GM12873 (cell line): ENCODE results near the gene DUSP7.

Source experiments
- CTCF ChIP-seq: IDR thresholded peaks from 2 replicates; pipeline ENCODE4 v1.5.1; 2012; ENCODE audit warnings: low read depth, mild to moderate bottlenecking, moderate library complexity, low read length, control low read depth; ENCODE audit not compliant: insufficient read depth; ENCODE audit errors: missing control alignments

The DUSP7 gene

GRCh38 chr3:52006017-52006819, 50.2 kb downstream of the DUSP7 start:
- TF ChIP-seq CTCF, result no peak

GRCh38 chr3:52005571-52005986, 50.8 kb downstream of the DUSP7 start:
- no peak for TF ChIP-seq CTCF

- TF ChIP-seq CTCF, result no peak
Observed at GRCh38 chr3:52004906-52005395, 51.4 kb downstream of the DUSP7 start.

- peak; percentile 65 for TF ChIP-seq CTCF
Observed at GRCh38 chr3:52004163-52004787, 52.1 kb downstream of the DUSP7 start.

GRCh38 chr3:52002748-52003147, 53.6 kb downstream of the DUSP7 start:
- no peak for TF ChIP-seq CTCF

- TF ChIP-seq CTCF, result peak; percentile 96
Observed at GRCh38 chr3:52001443-52001974, 54.9 kb downstream of the DUSP7 start.

- no peak for TF ChIP-seq CTCF
Observed at GRCh38 chr3:51999846-52000245, 56.5 kb downstream of the DUSP7 start.
